Activated CD4-positive, alpha-beta T cell treated with anti-CD3 and anti-CD28 coated beads, Interleukin-2, amount 10 ng/mL, durations not matched to agents 7 days and 5 days (primary cell): ENCODE data around the gene LBHD1. TPM values are rescaled to one million over a fixed set of nuclear protein-coding genes. Genes with fewer than 3 reads are reported as not detected.

Source experiments
- CTCF ChIA-PET: fragments of 350-600 bp; sonication (Branson Sonifier 250); formaldehyde crosslinking; loops from one replicate; lab custom pipeline; 2021; ENCODE audit warnings: antibody characterized with exemption; lab: Charles Lee
- POLR2A ChIA-PET: fragments of 350-600 bp; sonication (Branson Sonifier 250); formaldehyde crosslinking; loops from one replicate; lab custom pipeline; 2021; ENCODE audit warnings: antibody characterized with exemption; lab: Charles Lee
- DNase-seq: peaks from one replicate; pipeline ENCODE4 v3.0.0-alpha.2; 2020
- H3K27ac Mint-ChIP-seq: one replicate; pipeline ENCODE4 v1.8.0; 2021; ENCODE audit warnings: mild to moderate bottlenecking, moderate library complexity, mixed read lengths
- H3K27me3 Mint-ChIP-seq: one replicate; pipeline ENCODE4 v1.8.0; 2021; ENCODE audit warnings: mixed read lengths
- H3K36me3 Mint-ChIP-seq: one replicate; pipeline ENCODE4 v1.8.0; 2021; ENCODE audit warnings: low read depth, mixed read lengths
- H3K4me1 Mint-ChIP-seq: one replicate; pipeline ENCODE4 v1.8.0; 2021; ENCODE audit warnings: mixed read lengths
- H3K4me3 Mint-ChIP-seq: one replicate; pipeline ENCODE4 v1.8.0; 2021; ENCODE audit warnings: mild to moderate bottlenecking, moderate library complexity, mixed read lengths
- H3K9me3 Mint-ChIP-seq: one replicate; pipeline ENCODE4 v1.8.0; 2021; ENCODE audit warnings: mixed read lengths
- total RNA-seq, 2 experiments: library from RNA; stranded (reverse); gene quantifications; one replicate each; pipeline ENCODE4 v1.2.3, GENCODE V29; 2021

Gene LBHD1
- total RNA-seq, 2 experiments from 2014 or later: 19.5 to 21.3 TPM

DNA sequence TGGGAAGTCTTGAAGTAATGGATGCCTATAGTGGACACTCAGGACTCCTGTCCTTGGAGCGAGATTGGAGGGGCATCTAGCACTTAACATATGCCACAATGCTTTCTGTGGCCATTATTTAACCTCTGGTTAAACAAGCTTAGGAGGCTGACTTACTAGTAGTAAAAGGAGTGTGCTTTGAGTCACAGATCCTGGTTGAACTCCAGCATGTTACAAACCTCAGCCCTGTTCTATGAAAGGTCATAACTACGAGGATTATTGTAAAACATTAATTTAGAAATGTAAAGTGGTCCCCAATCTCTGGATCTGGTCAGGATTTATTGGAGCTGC, 1.1 kb upstream of the LBHD1 start:
- Mint-ChIP-seq H3K27ac (peak overlapping the region; percentile 98), H3K9me3 (no peaks in the 10 kb centered on the region), H3K27me3 (no peaks in the 10 kb centered on the region), H3K36me3 (peaks cover 55% of the 10 kb centered on the region), H3K4me3 (peak overlapping the region; percentile 99), H3K4me1 (peaks cover 65% of the 10 kb centered on the region)
- ChIA-PET CTCF (interaction anchor here (0.7 to 4.6 kb wide), 10 partner anchors 8 to 114 kb away, joined by 3 to 16 read pairs (median 4); partner anchors contain the start of genes C11orf98, CSKMT, TMEM179B and TUT1), POLR2A (interaction anchor here (0.6 to 1.6 kb wide), 5 partner anchors 9 to 96 kb away, joined by 3 to 4 read pairs (median 3); no protein-coding TSS in a partner anchor)
- DNase-seq: no peak

DNA sequence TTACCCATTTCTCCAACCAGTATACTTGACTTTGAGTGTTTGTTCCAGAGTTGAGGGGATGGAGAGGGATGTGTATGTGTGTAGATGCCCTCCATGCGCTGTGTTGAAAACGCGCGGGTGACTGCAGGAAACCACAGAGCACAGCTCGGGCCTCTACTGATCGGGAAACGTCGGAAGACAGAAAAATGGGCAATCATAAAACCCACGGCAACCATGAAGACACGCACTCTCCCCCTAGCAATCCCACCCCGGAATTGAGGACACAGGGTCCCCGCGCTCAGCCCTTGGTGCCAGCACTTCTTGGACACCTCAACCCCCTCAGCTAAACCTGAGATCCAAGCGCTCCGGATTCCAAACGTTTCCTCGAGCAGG, 845 bp downstream of the LBHD1 start:
- Mint-ChIP-seq H3K9me3 (no peaks in the 10 kb centered on the region), H3K27ac (peak overlapping the region; percentile 98), H3K4me1 (peaks cover 61% of the 10 kb centered on the region), H3K36me3 (peaks cover 56% of the 10 kb centered on the region), H3K27me3 (no peaks in the 10 kb centered on the region), H3K4me3 (peak overlapping the region; percentile 99)
- no peak for DNase-seq
- CTCF ChIA-PET: interaction anchor here (0.7 to 2.5 kb wide), 14 partner anchors 8 to 247 kb away, joined by 3 to 11 read pairs (median 5); partner anchors contain the start of genes BSCL2, GNG3, HNRNPUL2 and SLC3A2
- POLR2A ChIA-PET: interaction anchor here (0.7 to 1.4 kb wide), 7 partner anchors 18 to 182 kb away, joined by 3 to 5 read pairs (median 3); partner anchors contain the start of genes INTS5 and MTA2

DNA sequence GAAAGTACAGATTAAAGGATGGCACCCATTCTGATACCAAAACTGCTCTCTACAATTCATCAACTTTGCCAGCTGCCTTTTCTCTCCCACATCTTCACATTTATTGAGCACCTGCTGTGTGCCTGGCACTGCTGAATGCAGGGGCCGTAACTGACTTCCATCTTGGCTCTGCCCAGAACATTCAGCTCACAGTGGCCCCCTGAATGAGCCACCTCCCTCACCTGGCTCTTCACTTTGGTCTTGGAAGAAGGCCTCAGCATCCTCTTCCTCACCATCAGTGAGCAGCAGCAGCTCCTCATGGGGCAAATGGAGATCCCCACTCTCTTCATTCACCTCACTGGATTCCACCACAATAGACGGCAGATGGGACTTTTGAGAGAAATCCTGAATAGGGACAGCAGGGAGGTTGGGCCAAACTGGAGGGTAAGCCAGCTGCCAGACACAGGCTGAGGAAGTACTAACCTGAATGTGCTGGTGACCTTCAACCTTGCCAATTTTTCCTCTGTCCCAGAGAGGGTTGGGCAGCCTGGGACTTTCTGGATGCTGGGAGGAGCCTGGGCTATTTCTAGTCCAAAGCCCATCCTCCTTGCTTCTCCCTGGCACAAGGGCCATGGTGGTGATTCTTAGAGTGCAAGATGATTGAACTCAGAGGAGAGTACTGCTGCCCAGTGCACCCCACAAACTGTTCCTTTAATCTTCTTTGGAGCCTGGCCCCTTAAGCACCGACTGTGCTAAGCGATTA, 2.5 kb downstream of the LBHD1 start:
- ChIA-PET POLR2A (interaction anchor here (0.6 to 0.8 kb wide), 2 partner anchors 119 to 184 kb away, joined by 3 read pairs; no protein-coding TSS in a partner anchor), CTCF (interaction anchor here (0.7 to 2.5 kb wide), 8 partner anchors 13 to 610 kb away, joined by 3 to 8 read pairs (median 3); partner anchors contain the start of gene ROM1)
- no peaks in the 10 kb centered on the region for H3K27me3 Mint-ChIP-seq
- H3K36me3 Mint-ChIP-seq: peaks cover 58% of the 10 kb centered on the region
- DNase-seq: no peak
- H3K27ac Mint-ChIP-seq: peak overlapping the region; percentile 98
- H3K9me3 Mint-ChIP-seq: no peaks in the 10 kb centered on the region
- peak overlapping the region; percentile 99 for H3K4me3 Mint-ChIP-seq
- H3K4me1 Mint-ChIP-seq: peaks cover 57% of the 10 kb centered on the region

DNA sequence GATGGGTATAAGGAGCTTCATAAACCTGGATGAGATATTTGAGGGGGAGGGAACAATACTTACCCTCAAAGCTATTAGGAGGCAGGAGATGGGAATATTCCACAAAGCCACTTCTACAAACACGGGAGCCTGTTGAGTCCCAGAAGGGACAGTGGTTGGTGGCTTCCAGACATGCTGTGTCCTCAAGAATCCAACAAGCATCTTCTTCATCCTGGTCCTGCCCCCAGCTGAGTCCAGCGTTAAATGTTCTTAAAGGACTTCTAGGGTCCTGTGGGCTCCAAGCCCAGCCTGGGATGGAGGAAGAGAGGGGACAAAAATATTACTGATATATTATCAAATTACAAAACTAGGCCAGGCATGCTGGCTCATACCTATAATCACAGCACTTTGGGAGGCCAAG, 4.6 kb downstream of the LBHD1 start:
- H3K27ac Mint-ChIP-seq: peak overlapping the region; percentile 78
- H3K4me1 Mint-ChIP-seq: peaks cover 53% of the 10 kb centered on the region
- POLR2A ChIA-PET: interaction anchor here (0.8 kb wide), 1 partner anchor 66 kb away, joined by 3 read pairs; the partner anchor contains the start of gene MTA2
- H3K36me3 Mint-ChIP-seq: peaks cover 59% of the 10 kb centered on the region
- CTCF ChIA-PET: interaction anchor here (0.8 to 1.9 kb wide), 9 partner anchors 10 to 172 kb away, joined by 3 to 6 read pairs (median 3); partner anchors contain the start of genes TUT1 and WDR74
- H3K4me3 Mint-ChIP-seq: peak overlapping the region; percentile 98
- no peaks in the 10 kb centered on the region for H3K27me3 Mint-ChIP-seq
- H3K9me3 Mint-ChIP-seq: no peaks in the 10 kb centered on the region
- no peak for DNase-seq

DNA sequence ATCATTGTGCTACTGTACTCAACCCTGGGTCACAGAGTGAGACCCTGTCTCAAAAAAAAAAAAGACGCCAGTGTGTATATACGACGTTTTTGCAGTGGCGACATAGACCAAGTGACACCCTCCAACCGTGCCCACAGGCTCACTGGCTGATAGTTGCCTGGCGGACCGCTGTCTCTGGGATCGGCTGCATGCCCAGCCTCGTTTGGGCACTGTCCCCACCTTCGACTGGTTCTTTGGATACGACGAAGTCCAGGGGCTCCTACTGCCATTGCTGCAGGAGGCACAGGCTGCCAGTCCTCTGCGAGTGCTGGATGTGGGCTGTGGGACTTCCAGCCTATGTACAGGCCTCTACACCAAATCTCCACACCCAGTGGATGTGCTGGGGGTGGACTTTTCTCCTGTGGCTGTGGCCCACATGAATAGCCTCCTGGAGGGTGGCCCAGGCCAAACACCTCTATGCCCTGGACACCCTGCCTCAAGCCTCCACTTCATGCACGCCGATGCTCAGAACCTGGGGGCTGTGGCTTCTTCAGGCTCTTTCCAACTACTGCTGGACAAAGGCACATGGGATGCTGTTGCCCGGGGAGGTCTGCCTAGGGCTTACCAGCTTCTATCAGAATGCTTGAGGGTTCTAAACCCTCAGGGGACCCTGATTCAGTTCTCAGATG, 5.7 kb downstream of the LBHD1 start:
- Mint-ChIP-seq H3K27me3 (no peaks in the 10 kb centered on the region), H3K4me3 (peak overlapping the region; percentile 98), H3K4me1 (peaks cover 49% of the 10 kb centered on the region), H3K36me3 (peaks cover 51% of the 10 kb centered on the region), H3K27ac (peak overlapping the region; percentile 93), H3K9me3 (no peaks in the 10 kb centered on the region)
- CTCF ChIA-PET: interaction anchor here (0.8 to 3.0 kb wide), 8 partner anchors 7 to 215 kb away, joined by 3 to 7 read pairs (median 4); partner anchors contain the start of genes SLC3A2 and TUT1
- no peak for DNase-seq
- POLR2A ChIA-PET: interaction anchor here (1.0 to 1.1 kb wide), 2 partner anchors 59 to 189 kb away, joined by 3 to 7 read pairs; no protein-coding TSS in a partner anchor

DNA sequence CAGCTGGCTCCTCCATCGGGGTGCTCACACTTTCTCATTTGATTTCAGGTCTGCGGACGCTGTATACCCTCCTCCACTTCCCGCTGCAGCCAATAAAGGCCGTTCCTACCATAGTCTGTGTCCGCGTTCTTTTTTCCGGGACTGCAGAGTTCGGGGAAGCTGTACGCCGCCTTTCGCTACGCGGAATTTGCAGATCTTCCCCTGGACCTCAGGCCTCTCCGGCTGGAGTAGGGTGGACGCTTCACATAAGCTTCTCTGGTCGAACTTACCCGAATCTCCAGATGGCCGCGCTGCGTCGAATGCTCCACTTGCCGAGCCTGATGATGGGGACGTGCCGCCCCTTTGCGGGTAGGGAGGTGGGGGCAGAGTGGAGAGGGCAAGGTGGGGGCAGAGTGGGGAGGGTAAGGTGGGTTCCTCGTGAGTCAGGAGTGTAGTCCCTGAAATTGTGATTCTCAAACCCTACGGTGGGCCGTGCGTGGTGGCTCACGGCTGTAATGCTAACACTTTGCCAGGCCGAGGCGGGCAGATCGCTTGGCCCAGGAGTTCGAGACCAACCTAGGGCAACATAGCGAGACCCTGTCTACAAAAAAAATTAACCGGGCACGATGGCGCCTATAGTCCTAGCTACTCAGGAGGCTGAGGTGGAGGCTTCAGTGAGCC, 6.3 kb downstream of the LBHD1 start:
- POLR2A ChIA-PET: interaction anchor here (0.6 to 1.8 kb wide), 18 partner anchors 9 to 190 kb away, joined by 3 to 14 read pairs (median 7); partner anchors contain the start of genes B3GAT3, GANAB, INTS5 and TUT1
- H3K4me3 Mint-ChIP-seq: peak overlapping the region; percentile 98
- H3K36me3 Mint-ChIP-seq: peaks cover 47% of the 10 kb centered on the region
- peak overlapping the region; percentile 93 for H3K27ac Mint-ChIP-seq
- peaks cover 45% of the 10 kb centered on the region for H3K4me1 Mint-ChIP-seq
- CTCF ChIA-PET: interaction anchor here (0.5 to 3.0 kb wide), 19 partner anchors 8 to 216 kb away, joined by 3 to 17 read pairs (median 4); partner anchors contain the start of genes INTS5, MTA2, SLC3A2 and TUT1
- DNase-seq: peak; percentile 56
- no peaks in the 10 kb centered on the region for H3K9me3 Mint-ChIP-seq
- H3K27me3 Mint-ChIP-seq: no peaks in the 10 kb centered on the region

DNA sequence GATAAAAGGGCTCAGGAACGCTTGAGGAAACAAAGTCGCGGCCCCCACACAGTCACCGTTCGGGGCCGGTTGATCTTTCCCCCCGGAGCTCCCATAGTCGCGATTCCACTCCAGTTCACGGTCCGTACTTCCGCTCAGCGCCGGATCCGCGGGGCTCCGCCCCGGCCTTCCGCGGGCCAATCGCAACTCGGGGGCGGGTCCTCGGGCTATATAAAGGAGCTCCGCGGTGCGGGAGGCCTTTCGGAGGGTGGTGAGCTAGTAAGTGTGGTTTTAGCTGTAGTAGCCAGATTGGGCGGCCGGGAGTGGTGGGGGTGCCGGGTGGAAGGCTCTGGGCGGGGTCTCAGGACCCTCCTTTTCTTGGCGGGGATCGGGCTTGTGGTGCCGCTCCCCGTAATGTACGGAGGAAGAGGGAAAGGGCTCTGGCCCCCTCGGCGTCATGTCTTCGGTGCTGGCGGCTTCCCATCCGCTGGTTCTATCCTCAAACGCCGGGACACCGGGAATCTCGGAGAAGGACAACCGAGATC, 6.9 kb downstream of the LBHD1 start, which contains the start of the genes C11orf98 and CSKMT:
Gene C11orf98 (minus strand): TSS at position 136 of the 524 bp plus-strand sequence. CDS start 41 bp downstream, at position 95.
Gene CSKMT (plus strand): TSS at position 238 of the 524 bp plus-strand sequence. CDS start 568 bp downstream, outside the sequence.
- DNase-seq: peak; percentile 96
- H3K4me1 Mint-ChIP-seq: peaks cover 41% of the 10 kb centered on the region
- no peaks in the 10 kb centered on the region for H3K9me3 Mint-ChIP-seq
- H3K27me3 Mint-ChIP-seq: no peaks in the 10 kb centered on the region
- ChIA-PET CTCF (interaction anchor here (0.5 to 3.0 kb wide), 22 partner anchors 8 to 271 kb away, joined by 3 to 17 read pairs (median 4); partner anchors contain the start of genes EML3, INTS5, MTA2 and SLC3A2), POLR2A (interaction anchor here (0.6 to 1.8 kb wide), 26 partner anchors 8 to 214 kb away, joined by 3 to 14 read pairs (median 5); partner anchors contain the start of genes B3GAT3, EEF1G, GANAB and INTS5)
- peak within 1 kb of the TSS; percentile 93 for H3K27ac Mint-ChIP-seq
- peak within 1 kb of the TSS; percentile 98 for H3K4me3 Mint-ChIP-seq
- H3K36me3 Mint-ChIP-seq: peaks cover 49% of the 10 kb centered on the region

DNA sequence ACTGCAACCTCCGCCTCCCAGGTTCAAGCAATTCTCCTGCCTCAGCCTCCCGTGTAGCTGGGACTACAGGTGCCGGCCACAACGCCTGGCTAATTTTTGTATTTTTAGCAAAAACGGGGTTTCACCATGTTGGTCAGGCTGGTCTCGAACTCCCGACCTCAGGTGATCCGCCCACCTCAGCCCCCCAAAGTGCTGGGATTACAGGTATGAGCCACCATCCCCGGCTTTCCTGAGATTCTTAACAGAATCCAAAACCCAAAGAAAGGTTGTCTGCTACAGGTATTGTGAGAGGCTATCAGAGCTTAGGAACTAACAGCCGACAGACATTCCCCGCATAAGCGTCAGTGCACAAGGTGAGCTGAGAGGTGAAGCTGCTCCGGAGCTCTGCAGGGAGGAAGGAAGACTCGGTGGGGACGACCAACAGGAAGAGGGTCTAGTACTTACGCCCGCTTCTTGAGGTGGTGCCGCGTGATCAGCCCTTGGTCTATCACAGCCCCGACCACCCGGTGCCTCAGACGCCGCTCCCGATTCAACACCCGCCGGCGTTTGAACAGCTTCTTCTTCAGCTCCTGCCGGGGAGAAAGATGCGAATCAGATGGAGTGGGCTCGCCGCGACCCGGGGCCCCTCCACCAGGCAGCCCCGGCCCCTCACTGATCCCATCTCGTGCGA, 7.5 kb downstream of the LBHD1 start:
- peak; percentile 66 for DNase-seq
- Mint-ChIP-seq H3K9me3 (no peaks in the 10 kb centered on the region), H3K4me1 (peaks cover 35% of the 10 kb centered on the region), H3K27ac (peak overlapping the region; percentile 93), H3K4me3 (peak overlapping the region; percentile 98), H3K27me3 (no peaks in the 10 kb centered on the region), H3K36me3 (peaks cover 48% of the 10 kb centered on the region)
- ChIA-PET POLR2A (interaction anchor here (0.6 to 1.8 kb wide), 22 partner anchors 8 to 213 kb away, joined by 3 to 14 read pairs (median 6); partner anchors contain the start of genes B3GAT3, EEF1G, GANAB and INTS5), CTCF (interaction anchor here (0.7 to 3.0 kb wide), 21 partner anchors 8 to 270 kb away, joined by 3 to 17 read pairs (median 4); partner anchors contain the start of genes EML3, INTS5, MTA2 and SLC3A2)

DNA sequence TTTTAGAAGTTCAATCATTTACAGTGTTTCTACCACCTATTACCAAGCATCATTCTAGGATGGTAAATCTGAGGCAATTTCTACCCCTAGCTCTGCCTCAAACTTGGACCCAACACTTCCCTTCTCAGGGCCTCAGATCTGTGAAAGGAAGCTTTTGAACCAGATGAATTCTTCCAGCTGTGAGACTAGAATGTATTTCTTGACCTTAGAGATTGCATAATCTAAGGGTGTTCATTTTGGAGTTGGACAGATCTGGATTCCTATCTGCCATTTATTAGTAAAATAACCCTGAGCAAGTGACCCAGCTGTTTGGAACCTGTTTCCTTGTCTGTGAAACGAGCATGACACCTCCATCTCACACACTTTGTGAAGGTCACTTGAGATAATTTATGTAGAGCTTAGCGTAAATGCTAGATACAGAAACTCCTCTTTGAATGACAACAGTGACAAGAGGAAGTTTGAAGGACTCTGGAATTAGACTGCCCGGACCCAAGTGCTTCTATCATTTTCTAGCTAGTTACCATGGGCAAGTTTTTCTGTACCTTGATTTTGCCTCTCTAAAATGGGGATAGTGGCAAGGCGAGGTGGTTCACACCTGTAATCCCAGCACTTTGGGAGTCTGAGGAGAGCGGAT, 15.2 kb downstream of the LBHD1 start:
- Mint-ChIP-seq H3K27ac (no peak overlapping the region), H3K9me3 (no peaks in the 10 kb centered on the region), H3K27me3 (no peaks in the 10 kb centered on the region)

DNA sequence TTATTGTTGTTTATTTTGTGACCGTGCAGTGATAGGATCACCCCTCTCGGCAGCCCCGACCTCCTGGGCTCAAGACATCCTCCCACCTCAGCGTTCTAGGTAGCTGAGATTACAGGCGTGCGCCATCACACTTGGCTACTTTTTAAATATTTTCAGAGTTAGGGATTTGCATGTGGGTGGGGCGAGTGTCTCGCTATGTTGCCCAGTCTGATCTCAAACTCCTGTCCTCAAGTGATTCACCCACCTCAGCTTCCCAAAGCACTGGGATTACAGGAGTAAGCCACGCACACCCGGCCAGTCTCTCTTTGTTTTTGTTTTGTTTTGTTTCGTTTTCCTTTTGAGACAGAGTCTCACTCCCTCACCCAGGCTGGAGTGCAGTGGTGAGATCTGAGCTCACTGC, 17.8 kb downstream of the LBHD1 start:
- H3K4me1 Mint-ChIP-seq: peaks cover 27% of the 10 kb centered on the region
- DNase-seq: no peak
- ChIA-PET CTCF (interaction anchor here (1.1 to 2.5 kb wide), 8 partner anchors 10 to 132 kb away, joined by 3 to 10 read pairs (median 5); partner anchors contain the start of genes C11orf98, CSKMT and TUT1), POLR2A (interaction anchor here (2.4 kb wide), 1 partner anchor 11 kb away, joined by 14 read pairs; the partner anchor contains the start of genes C11orf98 and CSKMT)
- peaks cover 7% of the 10 kb centered on the region for H3K36me3 Mint-ChIP-seq
- no peaks in the 10 kb centered on the region for H3K9me3 Mint-ChIP-seq
- peak overlapping the region; percentile 91 for H3K4me3 Mint-ChIP-seq
- H3K27me3 Mint-ChIP-seq: no peaks in the 10 kb centered on the region
- peak overlapping the region; percentile 77 for H3K27ac Mint-ChIP-seq

More for the DNA sequence above, 15.2 kb downstream of the LBHD1 start:
- Mint-ChIP-seq H3K4me3 (no peak overlapping the region), H3K4me1 (peaks cover 17% of the 10 kb centered on the region), H3K36me3 (peaks cover 6% of the 10 kb centered on the region)
- ChIA-PET CTCF (interaction anchor here (0.5 to 1.6 kb wide), 7 partner anchors 8 to 205 kb away, joined by 3 to 7 read pairs (median 4); partner anchors contain the start of genes C11orf98 and CSKMT), POLR2A (interaction anchor here (1.3 kb wide), 1 partner anchor 8 kb away, joined by 7 read pairs; the partner anchor contains the start of genes C11orf98 and CSKMT)
- DNase-seq: no peak
